GM18508 (cell line): Measurements from ENCODE around the gene SECTM1.

ENCODE experiments used
- ATAC-seq: cut with Tn5 transposase; IDR thresholded peaks from one replicate; pipeline ENCODE4 v1.9.1; 2021; ENCODE audit warnings: moderate number of reproducible peaks; ENCODE audit not compliant: insufficient read depth, unreplicated experiment

Gene SECTM1

DNA sequence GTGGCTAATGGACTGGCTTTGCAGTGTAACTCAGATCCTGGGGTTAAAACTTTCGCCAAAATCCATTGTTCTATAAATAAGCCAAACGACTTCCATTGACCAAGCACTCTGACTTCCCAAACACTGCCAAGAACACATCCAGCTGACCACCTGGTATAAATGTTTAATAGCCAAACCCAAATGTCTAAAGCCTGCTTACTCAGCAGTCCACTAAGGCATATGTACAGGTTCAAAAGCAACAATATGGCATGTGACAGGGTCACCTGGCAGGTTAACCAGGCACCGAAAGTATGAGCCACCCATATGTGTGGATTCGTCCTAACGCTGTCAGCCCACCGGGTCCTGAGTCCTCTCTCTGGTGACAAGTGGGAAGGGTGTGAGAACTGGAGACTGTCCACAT is 62.2 kb downstream of the SECTM1 start:
- ATAC-seq, result no peak
